Activated CD8-positive, alpha-beta T cell treated with anti-CD3 and anti-CD28 coated beads, Interleukin-2, amount 10 ng/mL, durations not matched to agents 7 days and 5 days (primary cell): ENCODE results near the gene FBRS. TPM values are rescaled to one million over a fixed set of nuclear protein-coding genes. Genes with fewer than 3 reads are reported as not detected.

Source experiments
- ATAC-seq: fragments of 150-1000 bp; cut with Tn5 transposase; one replicate; pipeline ENCODE4 v1.10.0; 2021; ENCODE audit warnings: moderate library complexity
- CTCF ChIA-PET: fragments of 350-600 bp; sonication (Branson Sonifier 250); formaldehyde crosslinking; loops from one replicate; lab custom pipeline; 2021; ENCODE audit warnings: antibody characterized with exemption; lab: Charles Lee
- POLR2A ChIA-PET: fragments of 350-600 bp; sonication (Branson Sonifier 250); formaldehyde crosslinking; loops from one replicate; lab custom pipeline; 2021; ENCODE audit warnings: antibody characterized with exemption; lab: Charles Lee
- DNase-seq: peaks from one replicate; pipeline ENCODE4 v3.0.0-alpha.2; 2020
- H3K27ac Mint-ChIP-seq: one replicate; pipeline ENCODE4 v1.8.0; 2021; ENCODE audit warnings: mild to moderate bottlenecking, mixed read lengths
- H3K27me3 Mint-ChIP-seq: one replicate; pipeline ENCODE4 v1.8.0; 2021; ENCODE audit warnings: low read depth, mixed read lengths
- H3K36me3 Mint-ChIP-seq: one replicate; pipeline ENCODE4 v1.8.0; 2021; ENCODE audit warnings: low read depth, mixed read lengths
- H3K4me1 Mint-ChIP-seq: one replicate; pipeline ENCODE4 v1.8.0; 2021; ENCODE audit warnings: low read depth, mixed read lengths
- H3K4me3 Mint-ChIP-seq: one replicate; pipeline ENCODE4 v1.8.0; 2021; ENCODE audit warnings: mild to moderate bottlenecking, mixed read lengths
- H3K9me3 Mint-ChIP-seq: one replicate; pipeline ENCODE4 v1.8.0; 2022; ENCODE audit warnings: mixed read lengths; ENCODE audit not compliant: insufficient read depth
- total RNA-seq, 2 experiments: library from RNA; stranded (reverse); gene quantifications; one replicate each; pipeline ENCODE4 v1.2.3, GENCODE V29; 2021

The FBRS gene
- total RNA-seq, 2 experiments from 2014 or later: 85.2 to 100 TPM

- H3K27ac Mint-ChIP-seq: no peak overlapping the region
- no peak overlapping the region for H3K4me3 Mint-ChIP-seq
- DNase-seq (no peak), ATAC-seq (no peak)
- ChIA-PET POLR2A (interaction anchor here (0.6 to 1.2 kb wide), 3 partner anchors 12 to 202 kb away, joined by 3 to 4 read pairs (median 3); no protein-coding TSS in a partner anchor), CTCF (interaction anchor here (1.2 to 4.7 kb wide), 2 partner anchors 13 to 17 kb away, joined by 3 to 14 read pairs; no protein-coding TSS in a partner anchor)
- H3K9me3 Mint-ChIP-seq: no peaks in the 10 kb centered on the region
- peaks cover 1% of the 10 kb centered on the region for H3K27me3 Mint-ChIP-seq
- peaks cover 22% of the 10 kb centered on the region for H3K4me1 Mint-ChIP-seq
- no peaks in the 10 kb centered on the region for H3K36me3 Mint-ChIP-seq
These were observed 12.5 kb upstream of the FBRS start for GRCh38 chr16:30645727-30646126.

GRCh38 chr16:30647274-30647571, 11.0 kb upstream of the FBRS start:
- POLR2A ChIA-PET: no interaction called here
- peaks cover 1% of the 10 kb centered on the region for H3K27me3 Mint-ChIP-seq
- peaks cover 28% of the 10 kb centered on the region for H3K4me1 Mint-ChIP-seq
- DNase-seq (no peak), ATAC-seq (no peak)
- no peak overlapping the region for H3K4me3 Mint-ChIP-seq
- CTCF ChIA-PET: interaction anchor here (4.5 to 4.7 kb wide), 2 partner anchors 13 to 18 kb away, joined by 14 to 36 read pairs; partner anchors contain the start of gene FBRS
- H3K9me3 Mint-ChIP-seq: no peaks in the 10 kb centered on the region
- peaks cover 9% of the 10 kb centered on the region for H3K36me3 Mint-ChIP-seq
- no peak overlapping the region for H3K27ac Mint-ChIP-seq

- peak overlapping the region; percentile 95 for H3K27ac Mint-ChIP-seq
- peaks cover 28% of the 10 kb centered on the region for H3K36me3 Mint-ChIP-seq
- DNase-seq: peak; percentile 72
- no peaks in the 10 kb centered on the region for H3K9me3 Mint-ChIP-seq
- POLR2A ChIA-PET: interaction anchor here (0.7 to 3.1 kb wide), 13 partner anchors 10 to 246 kb away, joined by 3 to 40 read pairs (median 4); partner anchors contain the start of genes FBRS, ZNF688, ZNF689 and ZNF747
- H3K4me1 Mint-ChIP-seq: peaks cover 38% of the 10 kb centered on the region
- H3K27me3 Mint-ChIP-seq: peaks cover 1% of the 10 kb centered on the region
- CTCF ChIA-PET: interaction anchor here (0.8 to 4.5 kb wide), 13 partner anchors 10 to 220 kb away, joined by 3 to 36 read pairs (median 6); partner anchors contain the start of genes DCTPP1, FBRS and ZNF764
- peak; percentile 8 for ATAC-seq
- H3K4me3 Mint-ChIP-seq: peak overlapping the region; percentile 91
These were observed 8.4 kb upstream of the FBRS start for GRCh38 chr16:30649725-30650368.

- Mint-ChIP-seq H3K4me1 (peaks cover 40% of the 10 kb centered on the region), H3K27ac (peak within 1 kb of the TSS; percentile 95), H3K27me3 (peaks cover 1% of the 10 kb centered on the region), H3K4me3 (peak within 1 kb of the TSS; percentile 91), H3K36me3 (peaks cover 34% of the 10 kb centered on the region), H3K9me3 (no peaks in the 10 kb centered on the region)
- POLR2A ChIA-PET: interaction anchor here (0.6 to 3.1 kb wide), 13 partner anchors 9 to 245 kb away, joined by 3 to 40 read pairs (median 4); partner anchors contain the start of genes FBRS, ZNF688, ZNF689 and ZNF747
- ATAC-seq (peak; percentile 86), DNase-seq (peak; percentile 100)
- CTCF ChIA-PET: interaction anchor here (0.7 to 4.5 kb wide), 13 partner anchors 9 to 221 kb away, joined by 3 to 36 read pairs (median 6); partner anchors contain the start of genes DCTPP1, FBRS and ZNF764
These were observed 7.7 kb upstream of the FBRS start, which contains the start of gene PRR14 for GRCh38 chr16:30650369-30651123. Gene PRR14, plus strand, starts transcription at chr16:30650960. Its CDS starts 686 bp downstream, at chr16:30651646.

GRCh38 chr16:30651124-30652004, 6.9 kb upstream of the FBRS start:
- peak; percentile 67 for ATAC-seq
- Mint-ChIP-seq H3K4me1 (peaks cover 46% of the 10 kb centered on the region), H3K27ac (peak overlapping the region; percentile 95), H3K4me3 (peak overlapping the region; percentile 91), H3K36me3 (peaks cover 42% of the 10 kb centered on the region), H3K9me3 (no peaks in the 10 kb centered on the region), H3K27me3 (no peaks in the 10 kb centered on the region)
- POLR2A ChIA-PET: interaction anchor here (0.6 to 3.1 kb wide), 10 partner anchors 8 to 118 kb away, joined by 3 to 40 read pairs (median 5); partner anchors contain the start of genes FBRS, ZNF688 and ZNF747
- CTCF ChIA-PET: interaction anchor here (0.7 to 4.5 kb wide), 14 partner anchors 9 to 222 kb away, joined by 3 to 36 read pairs (median 6); partner anchors contain the start of genes DCTPP1, FBRS and ZNF764
- DNase-seq: peak; percentile 85

- no peaks in the 10 kb centered on the region for H3K27me3 Mint-ChIP-seq
- peak overlapping the region; percentile 88 for H3K4me3 Mint-ChIP-seq
- ATAC-seq: no peak
- DNase-seq: no peak
- ChIA-PET CTCF (interaction anchor here (0.7 to 2.7 kb wide), 3 partner anchors 22 to 46 kb away, joined by 4 to 14 read pairs (median 5); no protein-coding TSS in a partner anchor), POLR2A (interaction anchor here (0.6 kb wide), 1 partner anchor 117 kb away, joined by 3 read pairs; the partner anchor contains the start of gene ZNF747)
- H3K4me1 Mint-ChIP-seq: peaks cover 49% of the 10 kb centered on the region
- no peaks in the 10 kb centered on the region for H3K9me3 Mint-ChIP-seq
- peak overlapping the region; percentile 86 for H3K27ac Mint-ChIP-seq
- peaks cover 46% of the 10 kb centered on the region for H3K36me3 Mint-ChIP-seq
These were observed 6.3 kb upstream of the FBRS start for GRCh38 chr16:30652005-30652296.

GRCh38 chr16:30652718-30653117, 5.5 kb upstream of the FBRS start:
- Mint-ChIP-seq H3K36me3 (peaks cover 52% of the 10 kb centered on the region), H3K27me3 (no peaks in the 10 kb centered on the region), H3K4me1 (peaks cover 54% of the 10 kb centered on the region), H3K4me3 (peak overlapping the region; percentile 88), H3K27ac (peak overlapping the region; percentile 86), H3K9me3 (no peaks in the 10 kb centered on the region)
- POLR2A ChIA-PET: no interaction called here
- ATAC-seq (no peak), DNase-seq (no peak)
- CTCF ChIA-PET: interaction anchor here (1.1 to 1.5 kb wide), 2 partner anchors 41 to 243 kb away, joined by 3 to 5 read pairs; no protein-coding TSS in a partner anchor

- CTCF ChIA-PET: interaction anchor here (2.9 to 3.2 kb wide), 2 partner anchors 39 to 42 kb away, joined by 13 to 14 read pairs; no protein-coding TSS in a partner anchor
- Mint-ChIP-seq H3K27ac (no peak overlapping the region), H3K4me1 (peaks cover 43% of the 10 kb centered on the region), H3K36me3 (peaks cover 56% of the 10 kb centered on the region), H3K9me3 (no peaks in the 10 kb centered on the region), H3K27me3 (no peaks in the 10 kb centered on the region), H3K4me3 (no peak overlapping the region)
- DNase-seq (no peak), ATAC-seq (no peak)
- POLR2A ChIA-PET: no interaction called here
These were observed 3.4 kb upstream of the FBRS start for GRCh38 chr16:30654856-30655255.

- ATAC-seq (no peak), DNase-seq (no peak)
- Mint-ChIP-seq H3K4me3 (no peak overlapping the region), H3K4me1 (peaks cover 42% of the 10 kb centered on the region), H3K27ac (peak overlapping the region; percentile 5), H3K27me3 (no peaks in the 10 kb centered on the region), H3K36me3 (peaks cover 63% of the 10 kb centered on the region), H3K9me3 (no peaks in the 10 kb centered on the region)
- POLR2A ChIA-PET: interaction anchor here (0.9 kb wide), 1 partner anchor 120 kb away, joined by 5 read pairs; no protein-coding TSS in a partner anchor
- CTCF ChIA-PET: interaction anchor here (2.9 to 3.2 kb wide), 2 partner anchors 38 to 41 kb away, joined by 13 to 14 read pairs; no protein-coding TSS in a partner anchor
These were observed 2.4 kb upstream of the FBRS start for GRCh38 chr16:30655815-30656347.

- CTCF ChIA-PET: interaction anchor here (1.0 to 3.2 kb wide), 3 partner anchors 38 to 46 kb away, joined by 3 to 14 read pairs (median 13); partner anchors contain the start of gene ZNF689
- Mint-ChIP-seq H3K36me3 (peaks cover 64% of the 10 kb centered on the region), H3K27me3 (no peaks in the 10 kb centered on the region), H3K4me1 (peaks cover 46% of the 10 kb centered on the region), H3K27ac (peak overlapping the region; percentile 64), H3K9me3 (no peaks in the 10 kb centered on the region), H3K4me3 (no peak overlapping the region)
- ATAC-seq (no peak), DNase-seq (no peak)
- POLR2A ChIA-PET: interaction anchor here (0.9 kb wide), 1 partner anchor 121 kb away, joined by 5 read pairs; no protein-coding TSS in a partner anchor
These were observed 1.8 kb upstream of the FBRS start for GRCh38 chr16:30656388-30656787.
